Activated CD4-positive, alpha-beta memory T cell treated with anti-CD3 and anti-CD28 coated beads for 36 hours (primary cell): ENCODE data around the gene ACTR3. TPM values are rescaled to one million over a fixed set of nuclear protein-coding genes. Genes with fewer than 3 reads are reported as not detected.

Experiments
- CTCF ChIA-PET: fragments of 350-600 bp; sonication (Branson Sonifier 250); formaldehyde crosslinking; loops from one replicate; lab custom pipeline; 2021; ENCODE audit warnings: antibody characterized with exemption, inconsistent platforms; lab: Charles Lee
- POLR2A ChIA-PET: fragments of 350-600 bp; sonication (Branson Sonifier 250); formaldehyde crosslinking; loops from one replicate; lab custom pipeline; 2021; ENCODE audit warnings: antibody characterized with exemption; lab: Charles Lee
- DNase-seq: peaks from one replicate; pipeline ENCODE4 v3.0.0-alpha.2; 2020
- H3K27ac Mint-ChIP-seq: one replicate; pipeline ENCODE4 v1.8.0; 2021; ENCODE audit warnings: mixed read lengths
- H3K27me3 Mint-ChIP-seq: one replicate; pipeline ENCODE4 v1.8.0; 2021; ENCODE audit warnings: mixed read lengths
- H3K36me3 Mint-ChIP-seq: one replicate; pipeline ENCODE4 v1.8.0; 2021; ENCODE audit warnings: mixed read lengths
- H3K4me1 Mint-ChIP-seq: one replicate; pipeline ENCODE4 v1.8.0; 2021; ENCODE audit warnings: low read depth, mixed read lengths
- H3K4me3 Mint-ChIP-seq: one replicate; pipeline ENCODE4 v1.8.0; 2021; ENCODE audit warnings: mild to moderate bottlenecking, mixed read lengths
- H3K9me3 Mint-ChIP-seq: one replicate; pipeline ENCODE4 v1.8.0; 2021; ENCODE audit warnings: mixed read lengths
- intact Hi-C: fragments of 100-400 bp; cut with micrococcal nuclease; formaldehyde crosslinking; loops from one replicate; pipeline ENCODE4 v1.15.1; 2023
- total RNA-seq, 2 experiments: library from RNA; stranded (reverse); gene quantifications; one replicate each; pipeline ENCODE4 v1.2.3, GENCODE V29; 2021

ACTR3 gene
- total RNA-seq, 2 experiments from 2014 or later, result 653 to 668 TPM

GRCh38 chr2:114009205-114009944 lies 119.5 kb downstream of the ACTR3 start:
- ChIA-PET POLR2A (no interaction called here), CTCF (no interaction called here)
- Mint-ChIP-seq H3K36me3 (peaks cover 6% of the 10 kb centered on the region), H3K4me3 (no peak overlapping the region), H3K27me3 (peaks cover 7% of the 10 kb centered on the region), H3K4me1 (no peaks in the 10 kb centered on the region), H3K27ac (no peak overlapping the region), H3K9me3 (no peaks in the 10 kb centered on the region)
- intact Hi-C loops, result no loop called here
- no peak for DNase-seq

- CTCF ChIA-PET, result no interaction called here
- Mint-ChIP-seq H3K27ac (no peak overlapping the region), H3K4me1 (no peaks in the 10 kb centered on the region), H3K9me3 (no peaks in the 10 kb centered on the region), H3K4me3 (no peak overlapping the region), H3K27me3 (peaks cover 7% of the 10 kb centered on the region), H3K36me3 (peaks cover 5% of the 10 kb centered on the region)
- intact Hi-C loops, result no loop called here
- POLR2A ChIA-PET, result no interaction called here
- DNase-seq, result no peak
Observed at GRCh38 chr2:114010001-114010400, 120.1 kb downstream of the ACTR3 start.

GRCh38 chr2:114011713-114012112 lies 121.8 kb downstream of the ACTR3 start:
- ChIA-PET CTCF (no interaction called here), POLR2A (no interaction called here)
- Mint-ChIP-seq H3K4me1 (no peaks in the 10 kb centered on the region), H3K4me3 (no peak overlapping the region), H3K27ac (no peak overlapping the region), H3K36me3 (no peaks in the 10 kb centered on the region), H3K27me3 (peaks cover 14% of the 10 kb centered on the region), H3K9me3 (no peaks in the 10 kb centered on the region)
- DNase-seq, result no peak
- intact Hi-C loops, result no loop called here

Other genes starting within 250 kb of the ACTR3 start
- gene SLC35F5, start 133.4 kb upstream of the ACTR3 start, total RNA-seq, result 10 to 100 TPM; 21.7 to 24.3 TPM